NCI-H82 (cell line): ENCODE data around the gene SKA1.
"Not testable (repeated sequence)": the region's sequence is repeated elsewhere in the genome, so short reads cannot be mapped to it uniquely, and the experiment has no call there.

Experiments used
- DNase-seq: peaks from one replicate; lab custom pipeline; 2025; lab: John Stamatoyannopoulos, UW

The SKA1 gene

GRCh38 chr18:50429207-50429948 is 54.5 kb downstream of the SKA1 start:
- DNase-seq, result peak; percentile 61

GRCh38 chr18:50432915-50433314 is 58.1 kb downstream of the SKA1 start:
- DNase-seq, result no peak

GRCh38 chr18:50436742-50437141 is 61.9 kb downstream of the SKA1 start:
- not testable (repeated sequence) for DNase-seq

- DNase-seq, result peak; percentile 10
These were observed 64.7 kb downstream of the SKA1 start for GRCh38 chr18:50439460-50440015.

- peak; percentile 81 for DNase-seq
These were observed 66.2 kb downstream of the SKA1 start for GRCh38 chr18:50441016-50441415.

GRCh38 chr18:50441501-50441900 is 66.7 kb downstream of the SKA1 start:
- DNase-seq, result no peak
